ENCODE data around the gene HS3ST2.

HS3ST2 gene

DNA sequence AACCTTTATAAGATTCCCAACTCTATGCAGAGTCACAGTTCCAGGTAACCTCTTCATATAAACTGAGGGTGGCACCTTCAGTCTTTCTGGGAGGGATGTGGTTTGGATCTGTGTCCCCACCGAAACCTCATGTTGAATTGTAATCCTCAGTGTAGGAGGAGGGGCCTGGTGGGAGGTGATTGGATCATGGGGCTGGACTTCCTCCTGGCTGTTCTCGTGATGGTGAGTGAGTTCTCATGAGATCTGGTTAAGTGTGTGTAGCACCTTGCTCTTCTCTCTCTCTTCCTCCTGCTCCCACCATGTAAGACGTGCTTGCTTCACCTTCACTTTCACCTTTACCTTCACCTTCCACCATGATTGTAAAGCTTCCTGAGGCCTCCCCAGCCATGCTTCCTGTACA is 30.5 kb downstream of the HS3ST2 start:
- no peak overlapping the region for H3K27ac ChIP-seq
- TF ChIP-seq, protein P1, sequence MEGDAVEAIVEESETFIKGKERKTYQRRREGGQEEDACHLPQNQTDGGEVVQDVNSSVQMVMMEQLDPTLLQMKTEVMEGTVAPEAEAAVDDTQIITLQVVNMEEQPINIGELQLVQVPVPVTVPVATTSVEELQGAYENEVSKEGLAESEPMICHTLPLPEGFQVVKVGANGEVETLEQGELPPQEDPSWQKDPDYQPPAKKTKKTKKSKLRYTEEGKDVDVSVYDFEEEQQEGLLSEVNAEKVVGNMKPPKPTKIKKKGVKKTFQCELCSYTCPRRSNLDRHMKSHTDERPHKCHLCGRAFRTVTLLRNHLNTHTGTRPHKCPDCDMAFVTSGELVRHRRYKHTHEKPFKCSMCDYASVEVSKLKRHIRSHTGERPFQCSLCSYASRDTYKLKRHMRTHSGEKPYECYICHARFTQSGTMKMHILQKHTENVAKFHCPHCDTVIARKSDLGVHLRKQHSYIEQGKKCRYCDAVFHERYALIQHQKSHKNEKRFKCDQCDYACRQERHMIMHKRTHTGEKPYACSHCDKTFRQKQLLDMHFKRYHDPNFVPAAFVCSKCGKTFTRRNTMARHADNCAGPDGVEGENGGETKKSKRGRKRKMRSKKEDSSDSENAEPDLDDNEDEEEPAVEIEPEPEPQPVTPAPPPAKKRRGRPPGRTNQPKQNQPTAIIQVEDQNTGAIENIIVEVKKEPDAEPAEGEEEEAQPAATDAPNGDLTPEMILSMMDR (conservative IDR thresholded peaks at IDR 0.05), result no peak

DNA sequence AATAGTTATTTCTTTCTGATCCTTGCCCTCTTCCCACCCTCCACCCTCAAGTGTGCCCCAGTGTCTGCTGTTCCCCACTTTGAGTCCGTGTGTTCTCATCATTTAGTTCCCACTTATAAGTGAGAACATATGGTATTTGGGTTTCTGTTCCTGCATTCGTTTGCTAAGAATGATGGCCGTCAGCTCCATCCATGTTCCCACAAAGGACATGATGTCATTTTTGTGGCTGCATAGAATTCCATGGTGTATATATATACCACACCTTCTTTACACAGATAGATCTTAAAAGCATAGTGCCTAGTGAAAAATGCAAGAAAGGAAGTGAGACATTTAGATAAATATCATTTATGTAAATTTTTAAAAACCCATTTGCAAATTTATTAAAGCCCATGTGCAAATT is 33.1 kb downstream of the HS3ST2 start:
- H3K27ac ChIP-seq, result no peak overlapping the region
- TF ChIP-seq, protein P1 (conservative IDR thresholded peaks at IDR 0.05), result no peak

GRCh38 chr16:22847690-22848089 is 33.7 kb downstream of the HS3ST2 start:
- H3K27ac ChIP-seq, result no peak overlapping the region
- TF ChIP-seq, protein P1 (conservative IDR thresholded peaks at IDR 0.05), result no peak

DNA sequence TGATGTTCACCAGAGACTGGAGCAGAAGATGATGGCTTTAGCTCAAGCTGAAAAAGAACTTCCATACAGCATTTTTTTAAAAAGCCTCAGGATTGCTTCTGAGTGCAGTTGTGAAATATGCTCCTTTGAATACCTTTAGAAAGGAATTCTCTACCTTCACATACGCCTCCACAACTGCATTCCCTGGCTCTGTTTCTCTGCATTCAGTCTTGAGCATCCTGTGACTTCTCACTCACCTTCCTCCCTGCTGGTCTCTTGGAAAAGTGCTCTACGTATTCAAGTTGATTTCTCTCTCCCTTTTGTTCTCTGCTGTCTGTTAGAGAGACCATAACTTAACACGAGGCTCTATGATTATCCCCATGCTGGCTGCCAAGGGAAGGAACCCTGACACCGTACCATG is 34.5 kb downstream of the HS3ST2 start:
- TF ChIP-seq, protein P1 (conservative IDR thresholded peaks at IDR 0.05), result no peak
- no peak overlapping the region for H3K27ac ChIP-seq

- no peak overlapping the region for H3K27ac ChIP-seq
- TF ChIP-seq, protein P1 (conservative IDR thresholded peaks at IDR 0.05), result no peak
Observed at GRCh38 chr16:22849517-22849916, 35.6 kb downstream of the HS3ST2 start.

GRCh38 chr16:22855231-22855630 is 41.3 kb downstream of the HS3ST2 start:
- H3K27ac ChIP-seq, result no peak overlapping the region
- TF ChIP-seq, protein P1 (conservative IDR thresholded peaks at IDR 0.05), result no peak

DNA sequence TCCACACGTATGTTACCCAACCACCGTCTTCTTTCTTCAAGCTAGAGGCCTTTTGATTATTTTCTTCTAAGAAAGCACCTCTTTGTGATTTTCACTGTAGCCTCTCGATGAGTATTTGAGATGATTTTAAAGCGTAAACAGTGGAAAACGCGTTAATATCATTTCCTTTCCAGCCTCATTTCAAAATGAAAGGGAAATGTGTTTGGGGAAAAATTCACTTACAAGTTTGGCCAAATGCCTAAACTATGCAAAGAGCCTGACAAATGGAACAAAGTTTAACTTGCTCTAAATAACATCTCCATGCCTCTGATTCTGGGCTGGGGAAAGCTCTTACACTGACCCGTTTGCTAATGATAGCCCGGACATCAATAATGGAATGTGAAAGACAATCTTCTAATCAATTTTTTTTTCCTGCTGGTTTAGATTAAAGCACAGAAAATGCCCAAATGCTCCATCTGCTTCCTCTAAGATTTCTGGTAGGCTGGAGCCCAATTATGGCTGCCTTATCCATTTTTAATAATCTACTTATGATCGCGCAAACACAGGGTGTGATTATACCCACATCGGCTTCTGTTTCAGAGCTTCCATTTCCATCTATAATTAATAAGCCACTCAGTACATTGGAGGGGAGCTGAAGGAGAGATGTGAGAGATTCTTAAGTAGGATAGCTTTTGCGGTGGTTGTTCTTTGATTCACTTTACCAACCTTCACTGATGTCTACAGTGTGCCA is 43.5 kb downstream of the HS3ST2 start:
- no peak overlapping the region for H3K27ac ChIP-seq
- TF ChIP-seq, protein P1 (conservative IDR thresholded peaks at IDR 0.05), result no peak

Measured in VCaP (cell line).